GM23338 (cell line): Measurements from ENCODE around the gene SELENOF. TPM values are rescaled to one million over a fixed set of nuclear protein-coding genes. Genes with fewer than 3 reads are reported as not detected.

Experiments used
- ATAC-seq: fragments of 200-7000 bp; cut with Tn5 transposase; 3 replicates; pipeline ENCODE4 v1.9.1; 2020
- DNase-seq: peaks from one replicate; pipeline ENCODE4 v3.0.0-alpha.2; 2015; ENCODE audit warnings: low spot score
- H2AFZ ChIP-seq: fragments of 200-600 bp; sonication (generic); 2 replicates; pipeline ENCODE4 v1.8.0; 2016; ENCODE audit warnings: antibody characterized with exemption, mild to moderate bottlenecking, moderate library complexity
- H3F3A ChIP-seq: fragments of 200-600 bp; sonication (generic); replicated peaks from 2 replicates; pipeline ENCODE4 v1.8.0; 2017; ENCODE audit warnings: antibody characterized with exemption, mixed run types, low read depth
- H3K27ac ChIP-seq: fragments of 200-600 bp; sonication (generic); 2 replicates; pipeline ENCODE4 v1.6.1; 2016; ENCODE audit warnings: low read depth
- H3K27me3 ChIP-seq: fragments of 200-600 bp; sonication (generic); 2 replicates; pipeline ENCODE4 v1.8.0; 2016; ENCODE audit warnings: mild to moderate bottlenecking, mixed run types, moderate library complexity; ENCODE audit not compliant: insufficient read depth
- H3K36me3 ChIP-seq: fragments of 200-600 bp; sonication (generic); 2 replicates; pipeline ENCODE4 v1.8.0; 2016; ENCODE audit warnings: mild to moderate bottlenecking; ENCODE audit not compliant: insufficient read depth
- H3K4me1 ChIP-seq: fragments of 200-600 bp; sonication (generic); 2 replicates; pipeline ENCODE4 v1.8.0; 2016; ENCODE audit warnings: mild to moderate bottlenecking, moderate library complexity; ENCODE audit not compliant: insufficient read depth
- H3K4me2 ChIP-seq: fragments of 200-600 bp; sonication (generic); 2 replicates; pipeline ENCODE4 v1.7.1; 2017; ENCODE audit warnings: mixed run types
- H3K4me3 ChIP-seq: fragments of 200-600 bp; sonication (generic); 2 replicates; pipeline ENCODE4 v1.6.1; 2016; ENCODE audit warnings: mixed run types
- H3K79me2 ChIP-seq: fragments of 200-600 bp; sonication (generic); replicated peaks from 2 replicates; pipeline ENCODE4 v1.8.0; 2017; ENCODE audit warnings: mild to moderate bottlenecking; ENCODE audit not compliant: insufficient read depth
- H3K9me2 ChIP-seq: fragments of 200-600 bp; sonication (generic); 2 replicates; pipeline ENCODE4 v1.8.0; 2017; ENCODE audit not compliant: insufficient read depth
- H4K20me1 ChIP-seq: fragments of 200-600 bp; sonication (generic); replicated peaks from 2 replicates; pipeline ENCODE4 v1.8.0; 2017; ENCODE audit warnings: mild to moderate bottlenecking; ENCODE audit not compliant: insufficient read depth
- H3K27ac Mint-ChIP-seq: 2 replicates; pipeline ENCODE4 v1.8.0; 2020; ENCODE audit warnings: inconsistent platforms, mild to moderate bottlenecking, moderate library complexity, mixed read lengths
- H3K27me3 Mint-ChIP-seq: 3 replicates; pipeline ENCODE4 v1.8.0; 2022; ENCODE audit warnings: low read depth, mild to moderate bottlenecking, moderate library complexity, mixed read lengths, inconsistent platforms; ENCODE audit not compliant: insufficient read depth, poor library complexity
- H3K36me3 Mint-ChIP-seq: 3 replicates; pipeline ENCODE4 v1.8.0; 2021; ENCODE audit warnings: low read depth, mild to moderate bottlenecking, inconsistent platforms, moderate library complexity, mixed read lengths
- H3K4me1 Mint-ChIP-seq: 3 replicates; pipeline ENCODE4 v1.8.0; 2020; ENCODE audit warnings: mild to moderate bottlenecking, inconsistent platforms, mixed read lengths
- H3K4me3 Mint-ChIP-seq: 3 replicates; pipeline ENCODE4 v1.8.0; 2021; ENCODE audit warnings: moderate library complexity, mild to moderate bottlenecking, inconsistent platforms, mixed read lengths
- H3K9me3 Mint-ChIP-seq: 3 replicates; pipeline ENCODE4 v1.8.0; 2020; ENCODE audit warnings: moderate library complexity, mild to moderate bottlenecking, inconsistent platforms, mixed read lengths
- CREB1 ChIP-seq: fragments of 250-450 bp; sonication (Bioruptor Pico); IDR thresholded peaks from 2 replicates; pipeline ENCODE4 v1.5.0; 2020; ENCODE audit warnings: low read depth, mild to moderate bottlenecking, moderate library complexity
- CTCF ChIP-seq, 2 experiments: fragments of 200-600 bp in 1 of 2; sonication (generic) in 1 of 2; conservative IDR thresholded peaks; 2 replicates each; pipeline versions ENCODE4 v1.5.1 to v1.6.1; 2016 to 2017; ENCODE audit warnings: antibody characterized with exemption in 2 of 2, low read depth in 2 of 2, mild to moderate bottlenecking in 2 of 2, moderate library complexity in 1 of 2
- ETS1 ChIP-seq: IDR thresholded peaks from 2 replicates; pipeline ENCODE4 v1.6.1; 2016; ENCODE audit warnings: antibody characterized with exemption
- EZH2 ChIP-seq: fragments of 200-600 bp; sonication (generic); IDR thresholded peaks from one replicate; pipeline ENCODE4 v1.8.0; 2017; ENCODE audit warnings: antibody characterized with exemption, mild to moderate bottlenecking, low read depth; ENCODE audit not compliant: unreplicated experiment
- EZH2phosphoT487 ChIP-seq: fragments of 200-600 bp; sonication (generic); IDR thresholded peaks from one replicate; pipeline ENCODE4 v1.8.1; 2018; ENCODE audit warnings: antibody characterized with exemption; ENCODE audit not compliant: unreplicated experiment
- JUNB ChIP-seq: IDR thresholded peaks from one replicate; pipeline ENCODE4 v1.6.1; 2016; ENCODE audit warnings: antibody characterized with exemption; ENCODE audit not compliant: unreplicated experiment
- REST ChIP-seq: IDR thresholded peaks from one replicate; pipeline ENCODE4 v1.6.1; 2018; ENCODE audit warnings: antibody characterized with exemption; ENCODE audit not compliant: unreplicated experiment
- ZNF114 ChIP-seq: fragments of 250-450 bp; sonication (Bioruptor Pico); IDR thresholded peaks from 2 replicates; pipeline ENCODE4 v1.5.0; 2020; ENCODE audit warnings: mild to moderate bottlenecking, moderate library complexity
- ZNF331 ChIP-seq: fragments of 250-450 bp; sonication (Bioruptor Pico); IDR thresholded peaks from 2 replicates; pipeline ENCODE4 v1.5.0; 2020; ENCODE audit warnings: low read depth, mild to moderate bottlenecking, moderate library complexity
- ZNF462 ChIP-seq: fragments of 250-450 bp; sonication (Bioruptor Pico); IDR thresholded peaks from 2 replicates; pipeline ENCODE4 v1.5.0; 2020; ENCODE audit warnings: mild to moderate bottlenecking, moderate library complexity
- polyA plus RNA-seq: library from polyadenylated mRNA; unstranded; fragments of >200 nt; fragmentation: Nextera tagmentation; extraction: Ambion mirVana; gene quantifications from 2 replicates; pipeline ENCODE4 v1.2.1, GENCODE V29; 2016
- total RNA-seq: library from RNA; depleted of rRNA; stranded (reverse); fragments of >200 nt; shearing (Covaris generic); gene quantifications from 2 replicates; pipeline ENCODE4 v1.2.3, GENCODE V29; 2014

SELENOF gene
- total and polyA plus RNA-seq, 2 experiments from 2014 or later: 113 to 142 TPM

- TF ChIP-seq ZNF462 (CRISPR knock-in tag) (no peak), REST (no peak)
Observed at GRCh38 chr1:86955678-86956077, 41.8 kb upstream of the SELENOF start (continued).

GRCh38 chr1:86953167-86953566 lies 39.2 kb upstream of the SELENOF start:
- peaks cover 98% of the 10 kb centered on the region for H3K79me2 ChIP-seq
- TF ChIP-seq CTCF (conservative IDR thresholded peaks at IDR 0.05; ENCODE audit: low read depth in 2 of 2) (no peak), ZNF331 (CRISPR knock-in tag) (no peak), ETS1 (no peak), EZH2 (no peak), ZNF114 (no peak), JUNB (no peak), EZH2phosphoT487 (no peak), CREB1 (CRISPR knock-in tag) (no peak)
- DNase-seq: no peak
- peaks cover 5% of the 10 kb centered on the region; the same call in 2 of the 3 replicates for H3K36me3 Mint-ChIP-seq
- H3K4me3 Mint-ChIP-seq: no peak overlapping the region
- no peak overlapping the region for H3K4me3 ChIP-seq
- H3F3A ChIP-seq: no peaks in the 10 kb centered on the region
- H3K4me2 ChIP-seq: no peak overlapping the region
- peaks cover 5% of the 10 kb centered on the region for H3K27me3 Mint-ChIP-seq
- no peaks in the 10 kb centered on the region for H3K9me3 Mint-ChIP-seq
- H4K20me1 ChIP-seq: no peaks in the 10 kb centered on the region; the same call in 1 of the 2 replicates
- no peaks in the 10 kb centered on the region for H3K9me2 ChIP-seq
- H2AFZ ChIP-seq: no peak overlapping the region
- H3K4me1 ChIP-seq: peaks cover 12% of the 10 kb centered on the region
- H3K27me3 ChIP-seq: no peaks in the 10 kb centered on the region
- no peak overlapping the region for H3K27ac Mint-ChIP-seq
- no peak overlapping the region for H3K27ac ChIP-seq
- peaks cover 28% of the 10 kb centered on the region for H3K4me1 Mint-ChIP-seq
- ATAC-seq: no peak
- no peaks in the 10 kb centered on the region for H3K36me3 ChIP-seq
